ENCODE measurements around the gene MBD3L5.
"Not testable (repeated sequence)": the region's sequence is repeated elsewhere in the genome, so short reads cannot be mapped to it uniquely, and the experiment has no call there.

MBD3L5 gene

GRCh38 chr19:7041563-7041962, 11.2 kb downstream of the MBD3L5 start:
- not testable (repeated sequence) for H3K27me3 ChIP-seq; H3K27ac ChIP-seq; H3K4me1 ChIP-seq (ENCODE audit: control insufficient read depth in 1 of 2, insufficient read depth in 1 of 2, low read depth in 1 of 2, low read length in 1 of 2); H3K4me3 ChIP-seq (ENCODE audit: low read depth in 1 of 2, low read length in 1 of 2); H3K9me3 ChIP-seq; H3K36me3 ChIP-seq

GRCh38 chr19:7049021-7049420, 18.6 kb downstream of the MBD3L5 start, which contains the start of gene MBD3L2:
MBD3L2 (plus strand) TSS chr19:7049321; CDS start chr19:7049374, 53 bp downstream.
- not testable (repeated sequence) for H3K36me3 ChIP-seq; H3K4me3 ChIP-seq (ENCODE audit: low read depth in 1 of 2, low read length in 1 of 2); H3K27me3 ChIP-seq; H3K4me1 ChIP-seq (ENCODE audit: control insufficient read depth in 1 of 2, insufficient read depth in 1 of 2, low read depth in 1 of 2, low read length in 1 of 2); H3K9me3 ChIP-seq; H3K27ac ChIP-seq

GRCh38 chr19:7051421-7051820, 21.0 kb downstream of the MBD3L5 start:
- not testable (repeated sequence) for H3K27me3 ChIP-seq; H3K27ac ChIP-seq; H3K36me3 ChIP-seq; H3K9me3 ChIP-seq; H3K4me1 ChIP-seq (ENCODE audit: control insufficient read depth in 1 of 2, insufficient read depth in 1 of 2, low read depth in 1 of 2, low read length in 1 of 2); H3K4me3 ChIP-seq (ENCODE audit: low read depth in 1 of 2, low read length in 1 of 2)

GRCh38 chr19:7052896-7053295, 22.5 kb downstream of the MBD3L5 start:
- H3K4me1 ChIP-seq (ENCODE audit: control insufficient read depth in 1 of 2, insufficient read depth in 1 of 2, low read depth in 1 of 2, low read length in 1 of 2); H3K9me3 ChIP-seq; H3K36me3 ChIP-seq; H3K4me3 ChIP-seq (ENCODE audit: low read depth in 1 of 2, low read length in 1 of 2); H3K27me3 ChIP-seq; H3K27ac ChIP-seq: not testable (repeated sequence)

GRCh38 chr19:7054635-7055368, 24.4 kb downstream of the MBD3L5 start:
- H3K36me3 ChIP-seq; H3K4me1 ChIP-seq (ENCODE audit: control insufficient read depth in 1 of 2, insufficient read depth in 1 of 2, low read depth in 1 of 2, low read length in 1 of 2); H3K4me3 ChIP-seq (ENCODE audit: low read depth in 1 of 2, low read length in 1 of 2); H3K27ac ChIP-seq; H3K27me3 ChIP-seq; H3K9me3 ChIP-seq: not testable (repeated sequence)

GRCh38 chr19:7055679-7056078, 25.3 kb downstream of the MBD3L5 start:
- H3K9me3 ChIP-seq; H3K4me1 ChIP-seq (ENCODE audit: control insufficient read depth in 1 of 2, insufficient read depth in 1 of 2, low read depth in 1 of 2, low read length in 1 of 2); H3K4me3 ChIP-seq (ENCODE audit: low read depth in 1 of 2, low read length in 1 of 2); H3K27me3 ChIP-seq; H3K27ac ChIP-seq; H3K36me3 ChIP-seq: not testable (repeated sequence)

GRCh38 chr19:7056371-7056770, 26.0 kb downstream of the MBD3L5 start:
- H3K9me3 ChIP-seq; H3K36me3 ChIP-seq; H3K27me3 ChIP-seq; H3K4me3 ChIP-seq (ENCODE audit: low read depth in 1 of 2, low read length in 1 of 2); H3K27ac ChIP-seq; H3K4me1 ChIP-seq (ENCODE audit: control insufficient read depth in 1 of 2, insufficient read depth in 1 of 2, low read depth in 1 of 2, low read length in 1 of 2): not testable (repeated sequence)

- H3K9me3 ChIP-seq; H3K36me3 ChIP-seq; H3K4me3 ChIP-seq (ENCODE audit: low read depth in 1 of 2, low read length in 1 of 2); H3K27ac ChIP-seq; H3K4me1 ChIP-seq (ENCODE audit: control insufficient read depth in 1 of 2, insufficient read depth in 1 of 2, low read depth in 1 of 2, low read length in 1 of 2); H3K27me3 ChIP-seq: not testable (repeated sequence)
These were observed 28.2 kb downstream of the MBD3L5 start, which contains the start of gene MBD3L3 for GRCh38 chr19:7058576-7058975. MBD3L3 (minus strand) TSS chr19:7058676; CDS start chr19:7058605, 71 bp downstream.

- not testable (repeated sequence) for H3K36me3 ChIP-seq; H3K27ac ChIP-seq; H3K4me1 ChIP-seq (ENCODE audit: control insufficient read depth in 1 of 2, insufficient read depth in 1 of 2, low read depth in 1 of 2, low read length in 1 of 2); H3K27me3 ChIP-seq; H3K9me3 ChIP-seq; H3K4me3 ChIP-seq (ENCODE audit: low read depth in 1 of 2, low read length in 1 of 2)
These were observed 29.6 kb downstream of the MBD3L5 start for GRCh38 chr19:7059977-7060376.

- Histone ChIP-seq H3K9me3 (no peaks in the 10 kb centered on the region), H3K4me3 (ENCODE audit: low read depth in 1 of 2, low read length in 1 of 2) (no peak overlapping the region), H3K36me3 (no peaks in the 10 kb centered on the region), H3K4me1 (ENCODE audit: control insufficient read depth in 1 of 2, insufficient read depth in 1 of 2, low read depth in 1 of 2, low read length in 1 of 2) (no peaks in the 10 kb centered on the region), H3K27ac (no peak overlapping the region), H3K27me3 (no peaks in the 10 kb centered on the region)
- no peak for TF ChIP-seq CTCF (IDR thresholded peaks at IDR 0.05)
These were observed 33.0 kb downstream of the MBD3L5 start for GRCh38 chr19:7063339-7063738.
